Peyer's patch (tissue), 4 donors: ENCODE results near the gene NPEPL1.

Experiments used
- CTCF ChIP-seq, 6 experiments: fragments of 450-650 bp in 4 of 6; fragments of 200-600 bp in 2 of 6; sonication (generic) in 1 of 6; IDR thresholded peaks; one replicate each; pipeline ENCODE4 v1.5.1; 2017 to 2019; ENCODE audit warnings: antibody characterized with exemption in 6 of 6, mild to moderate bottlenecking in 3 of 6, moderate library complexity in 1 of 6
- POLR2A ChIP-seq, 2 donors: fragments of 450-650 bp; IDR thresholded peaks; one replicate each; pipeline ENCODE4 v1.5.1; 2017; ENCODE audit warnings: antibody characterized with exemption in 2 of 2, mild to moderate bottlenecking in 2 of 2, moderate library complexity in 2 of 2

- TF ChIP-seq POLR2A (IDR thresholded peaks at IDR 0.05), result no peak
- TF ChIP-seq CTCF (IDR thresholded peaks at IDR 0.05), result no peak
These were observed 44.6 kb downstream of the NPEPL1 start for GRCh38 chr20:58737198-58737597.
